ENCODE measurements around the gene DSN1.

DSN1 gene, protein sequence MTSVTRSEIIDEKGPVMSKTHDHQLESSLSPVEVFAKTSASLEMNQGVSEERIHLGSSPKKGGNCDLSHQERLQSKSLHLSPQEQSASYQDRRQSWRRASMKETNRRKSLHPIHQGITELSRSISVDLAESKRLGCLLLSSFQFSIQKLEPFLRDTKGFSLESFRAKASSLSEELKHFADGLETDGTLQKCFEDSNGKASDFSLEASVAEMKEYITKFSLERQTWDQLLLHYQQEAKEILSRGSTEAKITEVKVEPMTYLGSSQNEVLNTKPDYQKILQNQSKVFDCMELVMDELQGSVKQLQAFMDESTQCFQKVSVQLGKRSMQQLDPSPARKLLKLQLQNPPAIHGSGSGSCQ

DNA sequence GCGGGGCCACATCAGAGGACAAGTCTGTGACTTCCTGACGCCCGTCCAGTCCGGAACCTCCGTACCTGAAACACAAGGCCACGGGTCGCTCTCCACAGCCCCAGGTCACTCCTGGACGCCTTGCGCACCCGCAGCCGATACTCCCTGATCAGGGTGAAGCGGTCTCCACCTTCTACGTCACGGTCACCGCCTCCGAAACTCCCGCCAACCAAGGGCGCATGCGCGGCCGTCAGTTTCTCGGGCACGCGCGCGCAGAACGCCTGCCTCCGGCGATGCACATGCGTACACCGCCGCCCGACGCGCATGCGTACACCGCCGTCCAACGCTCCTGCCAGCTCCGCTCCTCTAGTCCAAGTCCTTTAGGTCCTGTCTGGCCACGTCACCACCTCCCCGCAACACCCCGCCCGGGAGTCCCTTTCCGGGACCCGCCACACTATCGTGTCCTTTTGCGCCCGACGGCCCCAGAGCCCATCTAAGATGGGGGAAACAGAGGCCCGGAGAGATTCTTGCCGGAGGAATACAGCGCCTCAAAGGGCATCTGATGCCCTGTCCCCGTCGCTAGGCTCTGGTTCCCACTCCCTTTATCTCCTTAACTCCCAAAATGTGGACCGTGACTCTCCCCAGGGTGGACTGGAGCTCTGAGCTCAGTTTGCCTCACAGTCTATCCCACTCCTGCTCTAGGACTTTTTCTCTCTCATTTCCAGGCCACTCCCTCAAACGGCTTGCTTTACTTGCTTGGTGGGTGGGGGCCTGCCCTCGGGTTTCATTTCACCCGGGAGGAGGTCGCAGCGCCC is at the start of gene DSN1:
Gene DSN1 (minus strand): TSS at position 167 of the 794 bp plus-strand sequence. CDS start 2,305 bp downstream, outside the sequence.
- peak; percentile 57; the same call in 1 of the 2 replicates for TF ChIP-seq CTCF (conservative IDR thresholded peaks at IDR 0.05; ENCODE audit: low read length)
- peak; percentile 96 for DNase-seq (ENCODE audit: low read depth)
- peak within 1 kb of the TSS; percentile 91 for H3K4me3 ChIP-seq (ENCODE audit: low read length)

- H3K4me3 ChIP-seq (ENCODE audit: low read length) = no peak overlapping the region
- no peak for DNase-seq (ENCODE audit: low read depth)
- TF ChIP-seq CTCF (conservative IDR thresholded peaks at IDR 0.05; ENCODE audit: low read length) = no peak
Observed at GRCh38 chr20:36823121-36823520, 49.6 kb upstream of the DSN1 start.

DNA sequence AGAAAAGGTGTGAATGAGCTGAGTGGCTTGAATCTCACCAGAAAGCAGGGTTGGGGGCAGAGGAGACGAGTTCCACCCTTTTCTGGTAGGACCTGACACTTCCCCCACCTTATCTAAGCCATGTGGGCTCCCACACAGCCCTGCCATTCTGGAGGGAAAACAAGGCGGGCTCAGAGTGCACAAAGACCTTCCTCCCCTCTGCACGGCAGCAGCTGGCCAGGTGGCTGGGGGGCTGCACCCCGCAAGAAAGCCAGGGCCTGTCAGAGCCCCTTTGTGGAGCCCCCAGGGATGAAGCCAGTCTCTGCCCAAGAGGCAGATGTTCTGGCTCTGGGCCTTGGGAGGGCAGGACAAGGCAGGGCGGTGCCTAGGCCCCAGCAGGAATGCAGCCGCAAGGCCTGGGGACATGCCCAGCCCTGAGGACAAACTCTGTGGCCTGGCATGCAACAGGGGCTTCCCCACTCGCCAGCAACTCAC is 48.4 kb upstream of the DSN1 start:
- TF ChIP-seq CTCF (conservative IDR thresholded peaks at IDR 0.05; ENCODE audit: low read length) = no peak
- no peak overlapping the region for H3K4me3 ChIP-seq (ENCODE audit: low read length)
- peak; percentile 61 for DNase-seq (ENCODE audit: low read depth)

GRCh38 chr20:36820928-36821327 is 47.4 kb upstream of the DSN1 start:
- no peak overlapping the region for H3K4me3 ChIP-seq (ENCODE audit: low read length)
- no peak for DNase-seq (ENCODE audit: low read depth)
- TF ChIP-seq CTCF (conservative IDR thresholded peaks at IDR 0.05; ENCODE audit: low read length) = no peak

DNA sequence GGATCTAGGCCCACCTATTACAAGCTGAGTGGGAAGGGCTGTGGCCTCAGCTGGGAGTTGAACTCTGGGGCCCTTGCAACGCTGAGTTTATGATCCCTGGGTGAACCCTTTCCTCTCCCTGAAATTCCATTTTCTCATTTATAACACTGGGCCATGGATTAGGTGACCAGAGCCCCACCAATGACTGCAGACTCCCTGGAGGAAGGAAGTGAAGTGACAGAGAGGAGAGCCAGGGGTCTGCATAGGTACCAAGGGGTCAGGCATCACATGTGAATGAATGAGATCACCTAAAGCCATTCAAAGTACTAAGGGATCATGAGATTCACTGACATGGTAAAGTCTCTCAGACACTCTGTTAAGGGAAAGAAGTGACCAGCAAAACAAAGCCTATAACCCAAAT is 46.5 kb upstream of the DSN1 start:
- no peak overlapping the region for H3K4me3 ChIP-seq (ENCODE audit: low read length)
- no peak for DNase-seq (ENCODE audit: low read depth)
- no peak for TF ChIP-seq CTCF (conservative IDR thresholded peaks at IDR 0.05; ENCODE audit: low read length)

- no peak for TF ChIP-seq CTCF (conservative IDR thresholded peaks at IDR 0.05; ENCODE audit: low read length)
- no peak for DNase-seq (ENCODE audit: low read depth)
- no peak overlapping the region for H3K4me3 ChIP-seq (ENCODE audit: low read length)
Observed at GRCh38 chr20:36819659-36820058, 46.1 kb upstream of the DSN1 start.

Measured in AG10803 (cell line).